ENCODE results near the gene GHR. TPM values are rescaled to one million over a fixed set of nuclear protein-coding genes. Genes with fewer than 3 reads are reported as not detected.

The GHR gene
- polyA plus RNA-seq, 3 donors: not detected

DNA sequence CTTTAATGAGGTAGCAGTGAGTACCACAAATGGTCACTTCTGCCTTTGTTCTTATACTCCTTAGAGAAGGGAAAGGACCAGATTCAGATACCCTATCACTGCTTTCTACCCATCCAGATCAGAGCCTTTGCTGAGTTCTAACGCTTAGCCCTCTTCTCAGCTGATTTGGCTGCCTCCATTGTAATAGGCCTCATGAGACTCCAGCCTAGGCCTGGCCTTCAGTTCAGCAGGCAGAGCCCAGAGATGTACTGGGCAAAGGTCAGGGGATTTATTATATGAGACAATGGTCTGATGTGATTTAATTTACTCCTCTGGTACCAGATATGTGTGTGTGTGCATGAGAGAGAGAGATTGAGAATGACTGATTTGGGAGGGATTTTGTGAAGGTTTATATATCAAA is 124.7 kb downstream of the GHR start:
- H3K9ac ChIP-seq (ENCODE audit: insufficient read depth, low read length, poor library complexity, severe bottlenecking): no peak overlapping the region
- H3K4me3 Mint-ChIP-seq: no peak overlapping the region
- H3K79me2 ChIP-seq (ENCODE audit: insufficient read depth, low read length): no peaks in the 10 kb centered on the region
- intact Hi-C loops (cut with micrococcal nuclease): no loop called here
- no peak overlapping the region for H2AFZ ChIP-seq (ENCODE audit: insufficient read depth, low read depth, low read length, poor library complexity, severe bottlenecking)
- no peaks in the 10 kb centered on the region for H3K27me3 Mint-ChIP-seq (ENCODE audit: low read depth in 3 of 3)
- no peak overlapping the region for H3K27ac Mint-ChIP-seq
- no peak overlapping the region for H3K4me3 ChIP-seq (replicated peaks in 1 of 3; ENCODE audit: low read depth in 2 of 3, low read length in 3 of 3)
- no peak for DNase-seq
- H3K9me3 ChIP-seq (replicated peaks in 1 of 2; ENCODE audit: control insufficient read depth in 1 of 2, insufficient read depth in 1 of 2, low read length in 2 of 2): no peaks in the 10 kb centered on the region
- H3K36me3 Mint-ChIP-seq: no peaks in the 10 kb centered on the region
- H3K9me3 Mint-ChIP-seq: peaks cover 0 to 4% (median 0%) of the 10 kb centered on the region in 7 donors
- H3K27me3 ChIP-seq (ENCODE audit: control insufficient read depth in 2 of 2, insufficient read depth in 2 of 2, low read length in 2 of 2): no peaks in the 10 kb centered on the region
- no peaks in the 10 kb centered on the region for H4K20me1 ChIP-seq (ENCODE audit: insufficient read depth, low read length)
- WGBS (ENCODE audit: insufficient coverage): 67% methylated on average over 1 of the region's 1 CpG
- no peak overlapping the region for H3K27ac ChIP-seq (ENCODE audit: low read depth in 1 of 2, low read length in 2 of 2)
- H3K36me3 ChIP-seq (replicated peaks in 1 of 2; ENCODE audit: control insufficient read depth in 1 of 2, insufficient read depth in 2 of 2, low read length in 2 of 2): no peaks in the 10 kb centered on the region
- TF ChIP-seq, protein P1, sequence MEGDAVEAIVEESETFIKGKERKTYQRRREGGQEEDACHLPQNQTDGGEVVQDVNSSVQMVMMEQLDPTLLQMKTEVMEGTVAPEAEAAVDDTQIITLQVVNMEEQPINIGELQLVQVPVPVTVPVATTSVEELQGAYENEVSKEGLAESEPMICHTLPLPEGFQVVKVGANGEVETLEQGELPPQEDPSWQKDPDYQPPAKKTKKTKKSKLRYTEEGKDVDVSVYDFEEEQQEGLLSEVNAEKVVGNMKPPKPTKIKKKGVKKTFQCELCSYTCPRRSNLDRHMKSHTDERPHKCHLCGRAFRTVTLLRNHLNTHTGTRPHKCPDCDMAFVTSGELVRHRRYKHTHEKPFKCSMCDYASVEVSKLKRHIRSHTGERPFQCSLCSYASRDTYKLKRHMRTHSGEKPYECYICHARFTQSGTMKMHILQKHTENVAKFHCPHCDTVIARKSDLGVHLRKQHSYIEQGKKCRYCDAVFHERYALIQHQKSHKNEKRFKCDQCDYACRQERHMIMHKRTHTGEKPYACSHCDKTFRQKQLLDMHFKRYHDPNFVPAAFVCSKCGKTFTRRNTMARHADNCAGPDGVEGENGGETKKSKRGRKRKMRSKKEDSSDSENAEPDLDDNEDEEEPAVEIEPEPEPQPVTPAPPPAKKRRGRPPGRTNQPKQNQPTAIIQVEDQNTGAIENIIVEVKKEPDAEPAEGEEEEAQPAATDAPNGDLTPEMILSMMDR (IDR thresholded peaks at IDR 0.05): no peak
- H3K4me1 Mint-ChIP-seq: no peaks in the 10 kb centered on the region
- no peaks in the 10 kb centered on the region for H3K4me1 ChIP-seq (ENCODE audit: control insufficient read depth in 1 of 2, insufficient read depth in 2 of 2, low read length in 2 of 2)
- no peak overlapping the region for H3K4me2 ChIP-seq (replicated peaks; ENCODE audit: extremely low read depth, low read length, poor library complexity, severe bottlenecking)

DNA sequence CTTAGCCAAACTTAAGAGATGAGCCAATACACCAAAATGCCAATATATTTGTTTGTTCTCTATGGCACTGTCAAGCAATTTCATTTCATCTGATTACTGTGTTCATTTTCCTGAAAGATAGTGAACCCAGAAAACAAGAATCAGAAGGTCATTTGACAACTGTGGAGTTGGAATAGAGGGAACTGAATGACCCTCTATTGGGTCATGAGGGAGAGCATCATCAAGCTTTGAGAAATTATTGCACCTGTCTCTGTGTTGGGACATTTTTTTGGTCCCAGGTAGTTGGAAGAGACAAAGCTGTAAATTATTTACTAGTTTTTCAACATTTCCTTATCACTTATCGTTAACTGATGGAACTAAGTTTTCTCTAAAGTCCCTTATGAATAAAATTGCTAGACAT is 129.4 kb downstream of the GHR start:
- Histone ChIP-seq H3K27me3 (ENCODE audit: control insufficient read depth in 2 of 2, insufficient read depth in 2 of 2, low read length in 2 of 2) (no peaks in the 10 kb centered on the region), H4K20me1 (ENCODE audit: insufficient read depth, low read length) (no peaks in the 10 kb centered on the region), H3K27ac (ENCODE audit: low read depth in 1 of 2, low read length in 2 of 2) (no peak overlapping the region), H3K36me3 (replicated peaks in 1 of 2; ENCODE audit: control insufficient read depth in 1 of 2, insufficient read depth in 2 of 2, low read length in 2 of 2) (no peaks in the 10 kb centered on the region), H2AFZ (ENCODE audit: insufficient read depth, low read depth, low read length, poor library complexity, severe bottlenecking) (no peak overlapping the region), H3K9ac (ENCODE audit: insufficient read depth, low read length, poor library complexity, severe bottlenecking) (no peak overlapping the region), H3K9me3 (replicated peaks in 1 of 2; ENCODE audit: control insufficient read depth in 1 of 2, insufficient read depth in 1 of 2, low read length in 2 of 2) (no peaks in the 10 kb centered on the region), H3K79me2 (ENCODE audit: insufficient read depth, low read length) (no peaks in the 10 kb centered on the region), H3K4me1 (ENCODE audit: control insufficient read depth in 1 of 2, insufficient read depth in 2 of 2, low read length in 2 of 2) (no peaks in the 10 kb centered on the region), H3K4me3 (replicated peaks in 1 of 3; ENCODE audit: low read depth in 2 of 3, low read length in 3 of 3) (no peak overlapping the region), H3K4me2 (replicated peaks; ENCODE audit: extremely low read depth, low read length, poor library complexity, severe bottlenecking) (no peak overlapping the region)
- peaks cover 0 to 4% (median 0%) of the 10 kb centered on the region in 7 donors for H3K9me3 Mint-ChIP-seq
- H3K36me3 Mint-ChIP-seq: no peaks in the 10 kb centered on the region
- TF ChIP-seq, protein P1 (IDR thresholded peaks at IDR 0.05): no peak
- no peaks in the 10 kb centered on the region for H3K4me1 Mint-ChIP-seq
- WGBS (ENCODE audit: insufficient coverage): no CpG with 5 or more reads among the region's 1 CpG
- H3K4me3 Mint-ChIP-seq: no peak overlapping the region
- DNase-seq: no peak
- H3K27me3 Mint-ChIP-seq (ENCODE audit: low read depth in 3 of 3): peaks cover 0 to 3% (median 0%) of the 10 kb centered on the region in 3 donors
- no peak overlapping the region for H3K27ac Mint-ChIP-seq
- intact Hi-C loops (cut with micrococcal nuclease): no loop called here
